ENCODE measurements around the gene CHCHD3.
"Not testable (repeated sequence)": the region's sequence is repeated elsewhere in the genome, so short reads cannot be mapped to it uniquely, and the experiment has no call there.

DNA sequence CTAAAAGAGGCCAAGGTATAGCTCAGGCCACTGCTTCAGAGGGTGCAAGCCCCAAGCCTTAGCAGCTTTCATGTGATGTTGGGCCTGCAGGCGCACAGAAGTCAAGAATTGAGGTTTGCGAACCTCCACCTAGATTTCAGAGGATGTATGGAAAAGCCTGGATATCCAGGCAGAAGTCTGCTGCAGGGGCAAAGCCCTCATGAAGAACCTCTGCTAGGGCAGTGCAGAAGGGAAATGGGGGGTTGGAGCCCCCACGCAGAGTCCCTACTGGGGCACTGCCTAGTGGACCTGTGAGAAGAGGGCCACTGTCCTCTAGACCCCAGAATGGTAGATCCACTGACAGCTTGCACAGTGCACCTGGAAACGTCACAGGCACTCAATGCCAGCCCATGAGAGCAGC lies 189.1 kb downstream of the CHCHD3 start:
- TF ChIP-seq, protein P1, sequence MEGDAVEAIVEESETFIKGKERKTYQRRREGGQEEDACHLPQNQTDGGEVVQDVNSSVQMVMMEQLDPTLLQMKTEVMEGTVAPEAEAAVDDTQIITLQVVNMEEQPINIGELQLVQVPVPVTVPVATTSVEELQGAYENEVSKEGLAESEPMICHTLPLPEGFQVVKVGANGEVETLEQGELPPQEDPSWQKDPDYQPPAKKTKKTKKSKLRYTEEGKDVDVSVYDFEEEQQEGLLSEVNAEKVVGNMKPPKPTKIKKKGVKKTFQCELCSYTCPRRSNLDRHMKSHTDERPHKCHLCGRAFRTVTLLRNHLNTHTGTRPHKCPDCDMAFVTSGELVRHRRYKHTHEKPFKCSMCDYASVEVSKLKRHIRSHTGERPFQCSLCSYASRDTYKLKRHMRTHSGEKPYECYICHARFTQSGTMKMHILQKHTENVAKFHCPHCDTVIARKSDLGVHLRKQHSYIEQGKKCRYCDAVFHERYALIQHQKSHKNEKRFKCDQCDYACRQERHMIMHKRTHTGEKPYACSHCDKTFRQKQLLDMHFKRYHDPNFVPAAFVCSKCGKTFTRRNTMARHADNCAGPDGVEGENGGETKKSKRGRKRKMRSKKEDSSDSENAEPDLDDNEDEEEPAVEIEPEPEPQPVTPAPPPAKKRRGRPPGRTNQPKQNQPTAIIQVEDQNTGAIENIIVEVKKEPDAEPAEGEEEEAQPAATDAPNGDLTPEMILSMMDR (conservative IDR thresholded peaks at IDR 0.05; ENCODE audit: low read length): not testable (repeated sequence)
- TF ChIP-seq EZH2phosphoT487 (IDR thresholded peaks at IDR 0.05; ENCODE audit: borderline replicate concordance): not testable (repeated sequence)
